GM19455 (cell line): ENCODE data around the gene SUDS3.
"Not testable (repeated sequence)": the region's sequence is repeated elsewhere in the genome, so short reads cannot be mapped to it uniquely, and the experiment has no call there.

Experiments used
- ATAC-seq: cut with Tn5 transposase; IDR thresholded peaks from one replicate; pipeline ENCODE4 v1.9.1; 2021; ENCODE audit not compliant: unreplicated experiment

Gene SUDS3

GRCh38 chr12:118391424-118391823 lies 15.1 kb downstream of the SUDS3 start:
- ATAC-seq, result no peak

- no peak for ATAC-seq
Observed at GRCh38 chr12:118391836-118392235, 15.5 kb downstream of the SUDS3 start.

DNA sequence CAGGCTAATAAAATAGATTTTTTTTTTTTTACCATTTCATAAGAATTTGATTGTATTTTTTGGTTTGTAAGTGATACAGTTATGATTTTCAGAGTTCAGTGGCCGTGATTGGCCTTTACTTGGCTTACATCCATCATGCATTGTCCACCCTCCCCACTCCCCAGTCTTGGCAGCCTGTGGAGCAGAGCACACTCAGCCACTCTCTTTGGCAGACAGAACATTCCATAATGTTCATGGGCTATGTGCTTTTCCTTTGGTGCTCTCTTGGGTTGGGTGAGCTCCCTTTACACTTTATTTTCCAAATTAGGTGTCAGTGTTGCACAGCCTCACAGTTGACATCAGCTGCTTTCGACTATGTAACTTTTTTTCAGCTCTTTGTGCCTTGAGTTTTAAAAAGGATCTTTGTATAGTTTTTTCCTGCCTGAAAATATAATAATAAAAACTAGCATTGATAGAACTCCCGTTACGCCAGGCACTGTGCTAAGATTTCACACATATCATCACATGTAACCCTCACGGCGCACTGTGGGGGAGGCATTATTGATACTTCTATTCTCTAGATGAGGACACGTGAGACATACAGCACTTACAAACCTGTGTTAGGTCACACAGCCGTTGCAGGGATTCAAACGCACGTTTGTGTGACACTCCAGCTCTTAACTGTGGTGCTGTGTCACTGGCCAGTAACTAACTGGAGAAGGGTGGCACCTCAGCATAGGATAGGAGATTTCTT lies 21.5 kb downstream of the SUDS3 start:
- ATAC-seq, result no peak

DNA sequence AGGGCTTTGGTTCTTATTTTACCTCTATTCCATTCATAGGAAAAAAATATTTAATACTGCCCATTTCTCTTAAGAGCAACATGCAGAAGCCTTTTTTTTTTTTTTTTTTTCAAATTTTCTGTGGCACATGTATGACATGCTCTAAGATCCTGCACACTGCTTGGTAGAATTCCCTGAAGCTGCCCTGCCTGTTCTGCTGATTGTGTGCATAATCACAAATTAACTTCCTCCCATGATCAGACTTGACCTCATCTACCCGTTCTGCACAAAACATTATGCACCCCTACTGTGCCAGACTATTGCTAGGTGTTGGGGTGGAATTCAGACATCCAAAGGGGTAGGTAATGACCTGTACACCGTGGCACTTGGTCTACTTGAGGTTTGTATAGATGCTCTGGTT lies 22.2 kb downstream of the SUDS3 start:
- ATAC-seq, result no peak

GRCh38 chr12:118398940-118399339 lies 22.6 kb downstream of the SUDS3 start:
- ATAC-seq, result no peak

DNA sequence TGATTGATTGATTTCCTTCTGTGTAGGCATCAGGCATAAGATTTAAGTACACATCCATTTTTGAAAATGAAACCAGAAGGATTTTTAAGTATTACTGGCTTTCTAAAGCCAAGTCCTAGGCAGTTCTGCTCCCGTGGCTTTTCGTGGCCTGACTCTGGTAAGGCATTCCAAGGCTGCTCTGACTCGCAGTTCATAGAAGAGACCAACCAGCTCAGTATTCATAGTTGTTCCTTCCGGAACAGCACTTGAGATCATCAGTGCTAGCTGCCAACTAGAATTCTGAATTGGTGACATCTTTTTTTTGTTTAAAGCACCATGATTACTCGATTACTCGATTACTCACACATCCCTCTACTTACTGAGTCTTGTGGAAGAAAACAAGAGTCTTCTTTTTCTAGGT lies 25.9 kb downstream of the SUDS3 start:
- ATAC-seq, result no peak

- ATAC-seq, result no peak
Observed at GRCh38 chr12:118404876-118405521, 28.6 kb downstream of the SUDS3 start.

GRCh38 chr12:118408241-118408640 lies 31.9 kb downstream of the SUDS3 start:
- not testable (repeated sequence) for ATAC-seq

DNA sequence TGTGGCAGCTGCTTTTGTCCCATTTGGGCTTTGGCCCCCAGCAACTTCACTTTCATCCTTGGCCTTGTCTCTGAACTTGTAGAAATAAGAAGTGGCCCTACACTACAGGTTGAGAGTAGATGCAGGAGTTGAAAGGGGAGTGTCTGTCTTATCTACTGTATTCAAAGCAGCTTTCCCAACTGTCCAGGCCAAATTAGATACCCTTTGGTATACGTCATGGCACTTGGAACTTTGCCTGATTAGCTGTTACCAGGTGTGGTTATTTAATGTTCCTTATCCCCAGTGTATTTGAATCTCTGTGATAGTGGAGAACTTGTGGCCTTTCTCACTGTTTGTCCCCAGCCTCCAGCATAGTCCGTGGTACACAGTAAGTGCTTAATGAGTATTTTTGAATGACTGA lies 33.5 kb downstream of the SUDS3 start:
- ATAC-seq, result no peak

GRCh38 chr12:118417942-118418341 lies 41.6 kb downstream of the SUDS3 start:
- ATAC-seq, result no peak

DNA sequence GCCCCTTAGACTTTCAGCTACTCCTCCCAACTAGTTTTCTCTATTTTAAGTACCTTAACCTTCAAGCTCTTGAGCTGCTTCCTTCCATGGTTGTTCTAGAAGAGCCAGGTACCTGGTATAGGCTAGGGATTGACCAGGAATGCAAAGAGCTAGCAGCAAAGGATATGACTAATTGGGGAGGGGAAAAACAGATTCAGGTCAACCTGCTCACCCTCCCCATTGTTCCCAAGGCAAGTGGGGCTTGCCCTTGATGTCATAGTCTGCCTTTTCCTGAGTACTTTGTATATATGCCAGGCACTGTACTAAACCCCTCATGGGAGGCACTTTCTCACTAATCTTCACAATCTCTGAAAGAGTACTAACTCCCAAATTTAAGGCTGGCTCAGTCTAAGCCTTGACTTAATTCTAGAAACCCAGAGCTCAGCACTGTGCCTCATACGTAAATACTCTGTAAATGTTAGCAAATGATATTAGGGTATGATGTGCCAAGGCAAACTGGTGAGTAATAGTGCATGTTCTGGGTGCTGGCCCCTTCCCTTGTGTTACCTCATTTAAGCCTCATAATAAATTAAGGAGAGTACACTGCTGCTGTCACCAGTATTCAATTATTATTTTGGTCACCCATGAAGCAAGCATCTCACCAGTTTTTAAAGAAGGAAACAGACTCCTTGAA lies 42.2 kb downstream of the SUDS3 start:
- ATAC-seq, result no peak

GRCh38 chr12:118420673-118421072 lies 44.3 kb downstream of the SUDS3 start:
- no peak for ATAC-seq

- ATAC-seq, result no peak
Observed at GRCh38 chr12:118424884-118425283, 48.5 kb downstream of the SUDS3 start.

DNA sequence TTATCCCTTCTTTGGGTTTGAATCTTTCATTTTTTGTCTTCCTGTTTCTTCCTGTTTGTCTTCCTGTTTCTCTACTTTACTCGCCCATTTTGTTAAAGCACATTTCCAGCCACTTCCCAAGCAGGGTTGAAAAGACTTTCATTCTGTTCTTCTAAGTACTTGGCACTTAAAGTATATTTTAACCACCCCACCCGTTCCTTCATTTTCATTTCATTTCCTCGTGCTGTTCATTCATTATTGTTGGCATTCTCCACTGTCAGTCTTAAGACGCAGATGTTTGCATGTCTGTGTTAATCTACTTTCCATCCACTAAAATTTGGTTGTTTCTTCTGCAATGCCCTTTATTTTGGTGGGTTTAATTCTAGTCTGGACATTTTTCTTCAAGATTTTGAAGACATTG lies 49.0 kb downstream of the SUDS3 start:
- no peak for ATAC-seq

GRCh38 chr12:118427819-118428218 lies 51.5 kb downstream of the SUDS3 start:
- no peak for ATAC-seq

DNA sequence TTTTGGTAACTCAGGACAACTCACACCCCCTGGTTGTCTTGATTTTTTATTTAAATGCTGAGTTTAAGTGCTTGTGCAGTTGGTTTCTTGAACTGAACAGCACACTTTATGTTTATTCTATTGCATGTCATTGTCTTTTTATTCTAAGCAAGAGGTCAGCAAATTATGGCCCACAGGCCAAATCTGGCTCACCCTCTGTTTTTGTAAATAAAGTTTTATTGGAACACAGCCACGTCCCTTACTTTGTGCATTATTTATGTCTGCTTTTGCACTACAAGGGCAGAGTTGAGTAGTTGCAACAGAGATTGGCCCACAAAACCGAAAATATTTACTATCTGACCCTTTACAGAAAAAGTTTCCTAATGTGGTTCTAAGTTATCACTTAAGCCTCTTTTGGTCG lies 52.3 kb downstream of the SUDS3 start:
- ATAC-seq, result no peak

DNA sequence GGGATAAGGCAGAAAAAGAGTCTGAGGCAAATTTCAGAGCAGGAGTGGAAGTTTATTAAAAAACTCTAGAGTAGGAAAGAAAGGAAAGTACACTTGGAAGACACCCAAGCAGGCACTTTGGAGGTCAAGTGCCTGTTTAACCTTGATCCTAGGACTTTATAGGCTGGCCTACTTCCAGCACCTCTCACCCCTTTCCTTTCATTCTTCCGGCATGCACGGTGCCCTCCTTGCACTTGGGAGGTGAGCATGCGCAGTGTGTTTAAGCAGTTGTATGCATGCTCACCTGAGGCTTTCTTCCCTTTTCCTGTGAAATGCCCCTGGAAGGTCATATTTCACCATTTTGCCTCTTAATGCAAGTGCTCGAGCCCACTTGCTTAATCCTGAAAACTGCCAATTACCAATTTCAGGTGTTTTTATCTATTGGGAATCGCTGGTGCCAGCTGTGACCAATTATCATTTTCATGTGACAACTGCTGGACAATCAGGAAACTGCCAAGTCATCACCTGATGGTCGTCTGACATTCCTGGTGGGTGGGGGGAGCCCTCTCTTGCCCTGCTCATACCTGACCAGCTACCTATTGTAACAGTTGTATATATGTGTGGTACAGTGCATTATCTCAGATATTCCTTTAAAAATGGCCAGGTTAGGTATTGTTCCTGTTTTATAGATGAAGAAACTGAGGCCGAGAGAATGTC lies 53.5 kb downstream of the SUDS3 start:
- no peak for ATAC-seq

DNA sequence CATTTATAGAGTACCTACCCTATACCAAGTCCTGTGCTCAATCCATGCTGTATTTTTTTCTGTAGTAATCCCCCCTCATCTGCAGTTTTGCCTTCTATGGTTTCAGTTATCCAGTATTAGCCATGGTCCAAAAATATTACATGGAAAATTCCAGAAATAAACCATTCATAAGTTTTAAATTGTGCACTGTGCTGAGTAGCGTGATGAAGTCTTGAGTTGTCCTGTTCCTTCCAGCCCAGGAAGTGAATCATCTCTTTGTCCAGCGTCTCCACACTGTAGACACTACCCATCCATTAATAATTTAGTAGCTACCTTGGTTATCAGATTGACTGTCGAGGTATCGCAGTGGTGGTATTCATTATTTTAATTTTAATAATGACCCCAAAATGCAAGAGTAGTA lies 54.2 kb downstream of the SUDS3 start:
- no peak for ATAC-seq

DNA sequence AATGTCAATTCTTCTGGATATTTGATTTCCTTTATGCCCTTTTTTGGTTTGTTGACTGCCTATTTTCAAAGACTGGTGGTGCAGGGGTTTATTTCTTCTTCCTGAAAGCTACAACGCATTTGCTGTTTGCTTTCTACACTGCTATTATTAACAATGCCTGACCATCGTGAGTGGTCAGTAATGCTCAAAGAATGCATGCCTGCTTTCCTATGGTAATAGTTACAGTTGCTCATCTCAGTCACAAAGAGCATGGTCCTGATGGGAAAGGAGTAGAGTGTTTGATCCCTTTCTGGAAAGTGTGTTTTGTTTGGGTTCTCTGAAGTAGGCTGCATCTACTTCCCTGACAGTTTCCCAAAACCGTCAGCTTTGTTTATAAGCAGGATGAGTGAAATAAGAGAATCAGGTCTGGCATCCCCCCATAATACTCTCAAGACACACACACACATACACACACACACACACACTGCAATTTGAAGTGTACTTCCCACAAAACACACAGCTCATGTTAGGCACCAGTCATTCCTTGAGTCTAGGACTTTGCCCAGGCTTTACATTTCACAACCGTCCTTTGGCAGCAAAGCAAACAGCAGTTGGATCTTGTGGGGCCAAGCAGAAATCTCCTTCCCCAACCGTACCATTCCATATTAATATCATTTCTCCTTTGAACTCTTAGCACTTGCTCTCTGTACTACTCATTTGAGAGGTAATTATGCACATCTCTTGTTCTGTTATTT lies 56.6 kb downstream of the SUDS3 start:
- ATAC-seq, result no peak

GRCh38 chr12:118436002-118436730 lies 59.8 kb downstream of the SUDS3 start:
- ATAC-seq, result no peak
